Smooth muscle cell (in vitro differentiated cells): Measurements from ENCODE around the gene ANKRD42. TPM values are rescaled to one million over a fixed set of nuclear protein-coding genes. Genes with fewer than 3 reads are reported as not detected.
"Not testable (repeated sequence)": the region's sequence is repeated elsewhere in the genome, so short reads cannot be mapped to it uniquely, and the experiment has no call there.

Source experiments
- DNase-seq: peaks from one replicate; lab custom pipeline; 2025; ENCODE audit not compliant: unreplicated experiment; lab: John Stamatoyannopoulos, UW
- H2AFZ ChIP-seq: fragments of 200-600 bp; sonication (generic); 2 replicates; pipeline ENCODE4 v1.6.0; 2016; ENCODE audit warnings: antibody characterized with exemption, low read depth, mild to moderate bottlenecking
- H3F3A ChIP-seq: fragments of 200-600 bp; sonication (generic); 2 replicates; pipeline ENCODE4 v1.6.0; 2017; ENCODE audit warnings: antibody characterized with exemption, low read depth
- H3K27ac ChIP-seq: fragments of 200-600 bp; sonication (generic); 2 replicates; pipeline ENCODE4 v1.5.1; 2016; ENCODE audit warnings: low read depth, mild to moderate bottlenecking
- H3K27me3 ChIP-seq: fragments of 200-600 bp; sonication (generic); 2 replicates; pipeline ENCODE4 v1.6.1; 2016; ENCODE audit warnings: low read depth, mild to moderate bottlenecking
- H3K36me3 ChIP-seq: fragments of 200-600 bp; sonication (generic); 2 replicates; pipeline ENCODE4 v1.5.1; 2016; ENCODE audit warnings: low read depth
- H3K4me1 ChIP-seq: fragments of 200-600 bp; sonication (generic); 2 replicates; pipeline ENCODE4 v1.5.1; 2016; ENCODE audit warnings: low read depth
- H3K4me2 ChIP-seq: fragments of 200-600 bp; sonication (generic); 2 replicates; pipeline ENCODE4 v1.6.0; 2016; ENCODE audit warnings: mild to moderate bottlenecking
- H3K4me3 ChIP-seq: fragments of 200-600 bp; sonication (generic); 2 replicates; pipeline ENCODE4 v1.5.1; 2016; ENCODE audit warnings: mild to moderate bottlenecking
- H3K79me2 ChIP-seq: fragments of 200-600 bp; sonication (generic); 2 replicates; pipeline ENCODE4 v1.6.0; 2016; ENCODE audit warnings: low read depth, mild to moderate bottlenecking
- H3K9ac ChIP-seq: fragments of 200-600 bp; sonication (generic); 2 replicates; pipeline ENCODE4 v1.6.0; 2016; ENCODE audit warnings: low read depth
- H3K9me3 ChIP-seq: fragments of 200-600 bp; sonication (generic); replicated peaks from 2 replicates; pipeline ENCODE4 v1.5.1; 2016; ENCODE audit warnings: low read depth
- H4K20me1 ChIP-seq: fragments of 200-600 bp; sonication (generic); 2 replicates; pipeline ENCODE4 v1.6.0; 2016; ENCODE audit warnings: low read depth
- WGBS: methylation state at CpG from one replicate; pipeline ENCODE4 v1.1.7; 2016; ENCODE audit warnings: low lambda C conversion rate; 5-methylcytosine and 5-hydroxymethylcytosine counted together
- polyA plus RNA-seq: library from polyadenylated mRNA; unstranded; fragments of >200 nt; fragmentation: Nextera tagmentation; extraction: Ambion mirVana; gene quantifications from 2 replicates; pipeline ENCODE4 v1.2.1, GENCODE V29; 2016
- total RNA-seq: library from RNA; depleted of rRNA; stranded (reverse); fragments of >200 nt; gene quantifications from 2 replicates; pipeline ENCODE4 v1.2.3, GENCODE V29; 2014
- TF ChIP-seq, protein P1 (sequence below): fragments of 200-600 bp; sonication (generic); IDR thresholded peaks from 2 replicates; pipeline ENCODE4 v1.5.1; 2017; ENCODE audit warnings: borderline replicate concordance, mild to moderate bottlenecking, antibody characterized with exemption; ENCODE audit not compliant: insufficient read depth, poor library complexity, severe bottlenecking

ANKRD42 gene
- total and polyA plus RNA-seq, 2 experiments from 2014 or later = 16.2 to 16.4 TPM

DNA sequence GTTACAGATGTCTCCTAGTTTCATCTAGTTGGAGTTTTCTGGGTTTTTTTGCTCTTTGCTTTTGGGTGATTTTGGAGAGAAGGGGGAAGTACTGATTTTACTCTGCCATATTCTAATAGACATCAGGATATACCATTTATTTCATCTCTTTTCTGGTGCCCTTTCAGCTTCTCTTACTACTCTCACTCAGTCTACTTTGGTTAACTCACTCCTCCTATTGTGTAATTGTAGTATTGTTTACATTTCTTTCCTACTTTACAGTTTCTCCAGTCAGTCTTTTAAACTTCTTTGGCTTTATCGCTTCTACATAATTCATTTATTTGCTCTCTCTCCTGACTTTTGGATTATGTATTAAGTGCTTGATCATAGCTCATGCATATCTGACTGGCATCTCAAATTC, 6.5 kb downstream of the ANKRD42 start:
- Histone ChIP-seq H4K20me1 (no peaks in the 10 kb centered on the region), H2AFZ (no peak overlapping the region), H3K4me2 (no peak overlapping the region), H3F3A (peaks cover 4% of the 10 kb centered on the region), H3K4me3 (no peak overlapping the region), H3K27ac (no peak overlapping the region), H3K27me3 (no peaks in the 10 kb centered on the region), H3K9me3 (no peaks in the 10 kb centered on the region), H3K9ac (no peak overlapping the region), H3K79me2 (peaks cover 40% of the 10 kb centered on the region), H3K36me3 (peaks cover 12% of the 10 kb centered on the region), H3K4me1 (peaks cover 5% of the 10 kb centered on the region)
- DNase-seq = no peak
- WGBS = 94% methylated on average over 1 of the region's 1 CpG
- TF ChIP-seq, protein P1, sequence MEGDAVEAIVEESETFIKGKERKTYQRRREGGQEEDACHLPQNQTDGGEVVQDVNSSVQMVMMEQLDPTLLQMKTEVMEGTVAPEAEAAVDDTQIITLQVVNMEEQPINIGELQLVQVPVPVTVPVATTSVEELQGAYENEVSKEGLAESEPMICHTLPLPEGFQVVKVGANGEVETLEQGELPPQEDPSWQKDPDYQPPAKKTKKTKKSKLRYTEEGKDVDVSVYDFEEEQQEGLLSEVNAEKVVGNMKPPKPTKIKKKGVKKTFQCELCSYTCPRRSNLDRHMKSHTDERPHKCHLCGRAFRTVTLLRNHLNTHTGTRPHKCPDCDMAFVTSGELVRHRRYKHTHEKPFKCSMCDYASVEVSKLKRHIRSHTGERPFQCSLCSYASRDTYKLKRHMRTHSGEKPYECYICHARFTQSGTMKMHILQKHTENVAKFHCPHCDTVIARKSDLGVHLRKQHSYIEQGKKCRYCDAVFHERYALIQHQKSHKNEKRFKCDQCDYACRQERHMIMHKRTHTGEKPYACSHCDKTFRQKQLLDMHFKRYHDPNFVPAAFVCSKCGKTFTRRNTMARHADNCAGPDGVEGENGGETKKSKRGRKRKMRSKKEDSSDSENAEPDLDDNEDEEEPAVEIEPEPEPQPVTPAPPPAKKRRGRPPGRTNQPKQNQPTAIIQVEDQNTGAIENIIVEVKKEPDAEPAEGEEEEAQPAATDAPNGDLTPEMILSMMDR = no peak

DNA sequence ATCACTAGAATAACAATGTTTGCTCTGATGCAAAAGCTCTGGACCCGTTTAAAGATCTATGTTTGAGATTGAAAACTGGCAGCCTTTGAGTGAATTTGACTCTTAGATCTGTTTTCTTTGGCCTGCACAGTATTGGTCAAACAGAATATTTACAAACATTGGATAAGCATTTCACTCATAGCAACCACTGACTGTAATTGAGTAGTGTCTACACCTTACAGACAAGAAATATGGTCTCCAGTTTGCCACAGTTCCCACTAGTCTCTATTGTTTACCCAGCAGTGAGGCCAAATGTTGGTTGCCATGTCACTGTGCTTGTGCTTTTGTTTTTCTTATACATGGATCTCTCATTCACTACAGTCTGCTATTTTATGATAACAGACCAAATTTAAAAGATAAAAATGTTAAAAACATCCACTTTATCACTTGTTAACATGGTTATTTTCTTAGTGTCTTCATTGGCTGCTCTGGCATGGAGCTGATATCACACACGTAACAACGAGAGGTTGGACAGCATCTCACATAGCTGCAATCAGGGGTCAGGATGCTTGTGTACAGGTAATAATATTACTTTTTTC, 12.2 kb downstream of the ANKRD42 start:
- no peak overlapping the region for H3K27ac ChIP-seq
- no peaks in the 10 kb centered on the region for H3K4me1 ChIP-seq
- no peaks in the 10 kb centered on the region for H3F3A ChIP-seq
- peaks cover 3% of the 10 kb centered on the region for H3K79me2 ChIP-seq
- no peak for DNase-seq
- H2AFZ ChIP-seq = no peak overlapping the region
- H3K4me3 ChIP-seq = no peak overlapping the region
- no peaks in the 10 kb centered on the region for H4K20me1 ChIP-seq
- peaks cover 33% of the 10 kb centered on the region for H3K36me3 ChIP-seq
- H3K9ac ChIP-seq = no peak overlapping the region
- no peaks in the 10 kb centered on the region for H3K27me3 ChIP-seq
- TF ChIP-seq, protein P1 = no peak
- H3K9me3 ChIP-seq = no peaks in the 10 kb centered on the region
- WGBS = 68% methylated on average over 3 of the region's 3 CpGs
- no peak overlapping the region for H3K4me2 ChIP-seq

DNA sequence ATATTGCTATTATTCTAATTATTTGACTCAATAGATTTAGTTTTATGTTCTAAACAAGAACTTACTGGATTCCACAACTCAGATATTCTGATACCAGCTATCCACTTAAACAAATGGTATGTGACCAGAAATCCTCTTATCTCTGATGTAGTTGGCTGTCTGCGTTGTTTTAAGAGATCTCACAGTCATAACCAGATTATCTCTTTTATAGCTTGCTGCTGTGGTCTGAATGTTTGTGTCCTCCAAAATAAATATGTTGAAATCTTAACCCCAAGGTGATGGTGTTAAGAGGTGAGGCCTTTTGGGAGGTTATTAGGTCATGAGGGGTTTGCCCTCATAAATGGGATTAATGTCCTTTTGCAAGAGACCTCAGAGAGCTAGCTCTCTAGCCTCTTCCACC, 12.7 kb downstream of the ANKRD42 start:
- H3K4me3 ChIP-seq = no peak overlapping the region
- WGBS = 9% methylated on average over 1 of the region's 1 CpG
- no peak overlapping the region for H3K4me2 ChIP-seq
- H3F3A ChIP-seq = no peaks in the 10 kb centered on the region
- H3K79me2 ChIP-seq = no peaks in the 10 kb centered on the region
- H4K20me1 ChIP-seq = no peaks in the 10 kb centered on the region
- H3K9me3 ChIP-seq = no peaks in the 10 kb centered on the region
- H3K4me1 ChIP-seq = no peaks in the 10 kb centered on the region
- TF ChIP-seq, protein P1 = no peak
- no peak overlapping the region for H3K27ac ChIP-seq
- peaks cover 33% of the 10 kb centered on the region for H3K36me3 ChIP-seq
- no peaks in the 10 kb centered on the region for H3K27me3 ChIP-seq
- no peak overlapping the region for H2AFZ ChIP-seq
- no peak overlapping the region for H3K9ac ChIP-seq
- DNase-seq = no peak

DNA sequence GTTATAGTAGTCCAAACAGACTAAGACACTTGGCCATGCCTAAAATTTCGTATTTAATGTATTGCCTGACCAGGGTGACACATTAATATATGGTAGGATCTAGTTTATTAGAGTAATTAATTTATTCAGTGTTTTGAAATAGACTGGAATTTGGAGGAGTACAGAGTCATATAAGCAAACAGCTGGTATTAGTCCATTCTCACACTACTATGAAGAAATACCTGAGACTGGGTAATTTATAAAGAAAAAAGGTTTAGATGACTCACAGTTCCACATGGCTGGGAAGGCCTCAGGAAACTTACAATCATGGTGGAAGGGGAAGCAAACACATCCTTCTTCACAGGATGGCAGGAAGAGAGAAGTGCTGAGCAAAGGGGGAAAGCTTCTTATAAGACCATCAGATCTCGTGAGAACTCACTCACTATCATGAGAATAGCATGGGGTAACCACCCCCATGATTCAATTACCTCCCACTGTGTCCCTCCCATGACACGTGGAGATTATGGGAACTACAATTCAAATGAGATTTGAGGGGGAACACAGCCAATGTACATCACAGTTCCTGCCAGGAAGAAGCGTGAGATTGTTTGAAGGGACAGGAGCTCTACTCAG, 13.4 kb downstream of the ANKRD42 start:
- not testable (repeated sequence) for H3K27ac ChIP-seq, H3K79me2 ChIP-seq, H3K4me2 ChIP-seq, H3K9ac ChIP-seq, H3K27me3 ChIP-seq, DNase-seq, H3K4me1 ChIP-seq, H2AFZ ChIP-seq, H3K4me3 ChIP-seq, H3K9me3 ChIP-seq, H4K20me1 ChIP-seq, H3F3A ChIP-seq
- peaks cover 29% of the 10 kb centered on the region for H3K36me3 ChIP-seq
- 75% methylated on average over 4 of the region's 4 CpGs for WGBS
